HEK293 (cell line): ENCODE data around the gene CNPY2.

Source experiments
- CTCF ChIA-PET: fragments of 350-600 bp; formaldehyde crosslinking; extraction: SDS; loops from one replicate; lab custom pipeline; 2021; ENCODE audit warnings: antibody characterized with exemption; lab: Yijun Ruan, JAX
- POLR2A ChIA-PET: fragments of 300-600 bp; formaldehyde crosslinking; extraction: SDS; loops from one replicate; lab custom pipeline; 2020; ENCODE audit warnings: antibody characterized with exemption, inconsistent platforms; lab: Yijun Ruan, JAX
- H3K27ac ChIP-seq: fragments of 200-500 bp; sonication (Bioruptor generic); 2 replicates; pipeline ENCODE4 v1.5.1; 2014; ENCODE audit warnings: low read depth, low read length, control low read depth, inconsistent platforms; ENCODE audit errors: extremely low read depth
- H3K36me3 ChIP-seq, 2 experiments: fragments of 200-500 bp in 1 of 2; sonication (Bioruptor generic) in 1 of 2; 1 replicate in 1 of 2; 2 replicates in 1 of 2; pipeline ENCODE4 v1.5.1; 2014 to 2017; ENCODE audit warnings: inconsistent platforms in 2 of 2, low read length in 2 of 2; ENCODE audit not compliant: control insufficient read depth in 2 of 2, insufficient read depth in 1 of 2
- H3K4me1 ChIP-seq: fragments of 200-500 bp; sonication (Bioruptor generic); 2 replicates; pipeline ENCODE4 v1.5.1; 2014; ENCODE audit warnings: mild to moderate bottlenecking, low read length, inconsistent platforms; ENCODE audit not compliant: control insufficient read depth, insufficient read depth
- H3K4me3 ChIP-seq: 2 replicates; pipeline ENCODE4 v1.5.1; 2011; ENCODE audit warnings: low read depth, mild to moderate bottlenecking, control low read depth, low read length, moderate library complexity
- H3K9me3 ChIP-seq: fragments of 200-500 bp; sonication (Bioruptor generic); 2 replicates; pipeline ENCODE4 v1.5.1; 2014; ENCODE audit warnings: low read depth, low read length, inconsistent platforms; ENCODE audit not compliant: control insufficient read depth, insufficient read depth
- KLF1 ChIP-seq: fragments of 450-650 bp; formaldehyde crosslinking; IDR thresholded peaks from 2 replicates; pipeline ENCODE4 v1.5.1; 2016; ENCODE audit warnings: missing biosample characterization, missing genetic modification characterization
- REPIN1 ChIP-seq: fragments of 450-650 bp; formaldehyde crosslinking; IDR thresholded peaks from 2 replicates; pipeline ENCODE4 v1.5.1; 2017; ENCODE audit warnings: missing biosample characterization, missing genetic modification characterization, low read depth
- ZBTB20 ChIP-seq: fragments of 450-650 bp; formaldehyde crosslinking; IDR thresholded peaks from 2 replicates; pipeline ENCODE4 v1.5.1; 2016; ENCODE audit warnings: missing biosample characterization, missing genetic modification characterization
- ZFHX2 ChIP-seq: fragments of 450-650 bp; formaldehyde crosslinking; conservative IDR thresholded peaks from 2 replicates; pipeline ENCODE4 v1.5.1; 2016; ENCODE audit warnings: missing biosample characterization, missing genetic modification characterization
- ZFP37 ChIP-seq: fragments of 450-650 bp; formaldehyde crosslinking; IDR thresholded peaks from 2 replicates; pipeline ENCODE4 v1.5.1; 2016; ENCODE audit warnings: missing biosample characterization, missing genetic modification characterization
- ZIC2 ChIP-seq: fragments of 450-650 bp; formaldehyde crosslinking; IDR thresholded peaks from 2 replicates; pipeline ENCODE4 v1.5.1; 2016; ENCODE audit warnings: missing biosample characterization, missing genetic modification characterization
- ZNF140 ChIP-seq: fragments of 450-650 bp; formaldehyde crosslinking; IDR thresholded peaks from 2 replicates; pipeline ENCODE4 v1.5.1; 2016; ENCODE audit warnings: missing biosample characterization, missing genetic modification characterization
- ZNF248 ChIP-seq: fragments of 450-650 bp; formaldehyde crosslinking; IDR thresholded peaks from 2 replicates; pipeline ENCODE4 v1.5.1; 2017; ENCODE audit warnings: missing biosample characterization, missing genetic modification characterization
- ZNF335 ChIP-seq: fragments of 450-650 bp; formaldehyde crosslinking; conservative IDR thresholded peaks from 2 replicates; pipeline ENCODE4 v1.5.1; 2016; ENCODE audit warnings: missing biosample characterization, missing genetic modification characterization
- ZNF341 ChIP-seq: fragments of 450-650 bp; formaldehyde crosslinking; IDR thresholded peaks from 2 replicates; pipeline ENCODE4; 2016; ENCODE audit warnings: low read depth, missing biosample characterization, missing genetic modification characterization
- ZNF350 ChIP-seq: fragments of 450-650 bp; formaldehyde crosslinking; IDR thresholded peaks from 2 replicates; pipeline ENCODE4 v1.5.0; 2017; ENCODE audit warnings: missing biosample characterization, mild to moderate bottlenecking, missing genetic modification characterization
- ZNF354C ChIP-seq: fragments of 450-650 bp; formaldehyde crosslinking; IDR thresholded peaks from 2 replicates; pipeline ENCODE4 v1.5.1; 2016; ENCODE audit warnings: missing biosample characterization, missing genetic modification characterization, low read depth, borderline replicate concordance
- ZNF37A ChIP-seq: fragments of 450-650 bp; IDR thresholded peaks from 2 replicates; pipeline ENCODE4 v1.5.1; 2018; ENCODE audit warnings: missing biosample characterization, missing genetic modification characterization
- ZNF391 ChIP-seq: fragments of 450-650 bp; formaldehyde crosslinking; IDR thresholded peaks from 2 replicates; pipeline ENCODE4 v1.5.1; 2016; ENCODE audit warnings: low read depth, missing biosample characterization, missing genetic modification characterization, borderline replicate concordance
- ZNF394 ChIP-seq: fragments of 450-650 bp; formaldehyde crosslinking; IDR thresholded peaks from 2 replicates; pipeline ENCODE4 v1.5.1; 2016; ENCODE audit warnings: missing biosample characterization, missing genetic modification characterization, mild to moderate bottlenecking, moderate library complexity, borderline replicate concordance
- ZNF585B ChIP-seq: fragments of 450-650 bp; formaldehyde crosslinking; IDR thresholded peaks from 2 replicates; pipeline ENCODE4 v1.5.1; 2016; ENCODE audit warnings: missing biosample characterization, missing genetic modification characterization
- ZNF670 ChIP-seq: fragments of 450-650 bp; formaldehyde crosslinking; IDR thresholded peaks from 2 replicates; pipeline ENCODE4 v1.5.1; 2016; ENCODE audit warnings: missing biosample characterization, missing genetic modification characterization, low read depth
- ZNF791 ChIP-seq: fragments of 450-650 bp; formaldehyde crosslinking; IDR thresholded peaks from 2 replicates; pipeline ENCODE4 v1.5.1; 2016; ENCODE audit warnings: missing biosample characterization, missing genetic modification characterization
- ZSCAN4 ChIP-seq: fragments of 450-650 bp; formaldehyde crosslinking; IDR thresholded peaks from 2 replicates; pipeline ENCODE4 v1.5.1; 2017; ENCODE audit warnings: missing biosample characterization, missing genetic modification characterization
- TF ChIP-seq, protein P1 (sequence below): fragments of 450-650 bp; formaldehyde crosslinking; IDR thresholded peaks from 2 replicates; pipeline ENCODE4 v1.5.1; 2016; ENCODE audit warnings: missing biosample characterization, missing genetic modification characterization
- TF ChIP-seq, protein P2 (sequence below): fragments of 450-650 bp; formaldehyde crosslinking; IDR thresholded peaks from 2 replicates; pipeline ENCODE4 v1.5.1; 2016; ENCODE audit warnings: missing biosample characterization, missing genetic modification characterization

The CNPY2 gene

DNA sequence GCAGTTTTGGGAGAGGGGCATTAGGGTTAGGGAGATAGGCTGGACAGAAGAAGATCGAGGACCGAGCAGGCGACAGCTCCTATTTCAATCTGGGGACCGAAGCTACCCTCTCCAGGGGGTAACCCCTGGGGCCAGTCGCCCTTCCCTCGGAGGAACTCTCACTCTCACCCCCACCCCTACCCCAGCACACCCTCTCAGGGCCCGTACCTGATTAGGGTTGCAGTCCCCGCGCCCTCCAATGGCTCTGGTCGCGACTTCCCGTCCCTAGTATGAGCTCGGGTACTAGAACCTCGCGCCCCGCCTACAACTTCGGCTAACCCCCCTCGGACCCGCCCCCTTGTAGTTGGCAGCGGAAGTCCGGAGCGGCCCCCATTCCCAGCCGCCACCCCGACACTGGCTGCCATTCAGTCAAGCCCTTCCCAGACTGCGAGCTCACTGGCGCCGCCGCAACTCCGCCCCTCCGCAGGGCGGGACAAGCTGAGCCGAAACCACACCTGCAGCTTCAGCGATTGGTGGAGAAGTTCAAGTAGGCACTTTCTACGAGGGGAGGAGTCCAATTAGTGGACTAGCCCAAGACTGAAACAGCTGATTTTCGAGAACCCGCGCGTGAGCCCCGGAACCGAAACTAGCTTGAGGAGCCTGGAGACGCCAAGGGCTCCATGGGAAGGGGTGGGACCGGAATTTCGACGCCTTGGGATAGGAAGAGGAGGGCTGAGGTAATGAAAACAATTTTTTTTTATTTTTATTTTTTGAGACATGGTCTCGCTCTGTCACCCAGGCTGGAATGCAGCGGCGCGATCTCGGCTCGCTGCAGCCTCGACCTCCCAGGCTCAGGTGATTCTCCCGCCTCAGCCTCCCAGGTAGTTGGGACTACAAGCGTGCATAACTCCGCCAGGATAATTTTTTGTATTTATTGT is 44.3 kb upstream of the CNPY2 start, which contains the start of gene STAT2 (continued):
- TF ChIP-seq, protein P1, sequence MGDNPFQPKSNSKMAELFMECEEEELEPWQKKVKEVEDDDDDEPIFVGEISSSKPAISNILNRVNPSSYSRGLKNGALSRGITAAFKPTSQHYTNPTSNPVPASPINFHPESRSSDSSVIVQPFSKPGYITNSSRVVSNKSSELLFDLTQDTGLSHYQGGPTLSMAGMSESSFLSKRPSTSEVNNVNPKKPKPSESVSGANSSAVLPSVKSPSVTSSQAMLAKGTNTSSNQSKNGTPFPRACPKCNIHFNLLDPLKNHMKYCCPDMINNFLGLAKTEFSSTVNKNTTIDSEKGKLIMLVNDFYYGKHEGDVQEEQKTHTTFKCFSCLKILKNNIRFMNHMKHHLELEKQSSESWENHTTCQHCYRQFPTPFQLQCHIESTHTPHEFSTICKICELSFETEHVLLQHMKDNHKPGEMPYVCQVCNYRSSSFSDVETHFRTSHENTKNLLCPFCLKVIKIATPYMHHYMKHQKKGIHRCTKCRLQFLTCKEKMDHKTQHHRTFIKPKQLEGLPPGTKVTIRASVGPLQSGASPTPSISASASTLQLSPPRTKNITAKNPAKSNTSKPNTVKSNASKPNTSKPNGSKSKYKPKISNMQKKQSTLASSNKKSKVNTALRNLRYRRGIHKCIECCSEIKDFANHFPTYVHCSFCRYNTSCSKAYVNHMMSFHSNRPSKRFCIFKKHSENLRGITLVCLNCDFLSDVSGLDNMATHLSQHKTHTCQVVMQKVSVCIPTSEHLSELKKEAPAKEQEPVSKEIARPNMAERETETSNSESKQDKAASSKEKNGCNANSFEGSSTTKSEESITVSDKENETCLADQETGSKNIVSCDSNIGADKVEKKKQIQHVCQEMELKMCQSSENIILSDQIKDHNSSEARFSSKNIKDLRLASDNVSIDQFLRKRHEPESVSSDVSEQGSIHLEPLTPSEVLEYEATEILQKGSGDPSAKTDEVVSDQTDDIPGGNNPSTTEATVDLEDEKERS (tag by site-specific recombination), result no peak
- TF ChIP-seq, all 188 proteins: peak for 58

- Histone ChIP-seq H3K4me1 (no peaks in the 10 kb centered on the region; the same call in 1 of the 2 replicates), H3K27ac (no peak overlapping the region; the same call in 1 of the 2 replicates)
- CTCF ChIA-PET, result interaction anchor here (0.5 to 2.0 kb wide), 6 partner anchors 8 to 105 kb away, joined by 3 to 15 read pairs (median 6); partner anchors contain the start of gene CNPY2
These were observed 43.2 kb upstream of the CNPY2 start for GRCh38 chr12:56358836-56359532.

DNA sequence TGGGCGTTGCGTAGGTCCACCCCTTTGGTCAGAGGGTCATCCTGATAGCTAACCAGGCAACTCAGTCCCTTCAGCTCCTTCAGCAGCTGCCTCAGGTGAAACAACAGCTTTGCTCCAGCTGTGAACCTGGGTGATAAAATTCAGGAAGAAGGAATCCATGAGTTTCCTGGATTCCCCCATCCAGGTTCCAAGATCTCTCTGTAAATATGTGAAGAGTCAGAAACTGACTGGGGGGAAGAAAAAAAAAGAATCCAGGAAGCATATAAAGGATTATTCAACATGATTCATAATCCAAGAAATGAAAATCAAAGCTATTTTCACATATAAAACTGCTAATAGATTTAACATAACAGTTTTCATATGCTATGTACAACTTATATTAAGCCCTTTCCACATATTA is 35.5 kb upstream of the CNPY2 start:
- H3K9me3 ChIP-seq, result no peaks in the 10 kb centered on the region
- ChIA-PET CTCF (interaction anchor here (0.6 to 2.0 kb wide), 3 partner anchors 9 to 114 kb away, joined by 3 to 9 read pairs (median 4); partner anchors contain the start of gene STAT2), POLR2A (interaction anchor here (2.2 kb wide), 1 partner anchor 9 kb away, joined by 16 read pairs; the partner anchor contains the start of gene STAT2)
- H3K27ac ChIP-seq, result no peak overlapping the region
- H3K36me3 ChIP-seq, result peaks cover 34 to 82% of the 10 kb centered on the region in 2 experiments
- H3K4me3 ChIP-seq, result no peak overlapping the region
- H3K4me1 ChIP-seq, result no peaks in the 10 kb centered on the region
- TF ChIP-seq ZNF37A (tag by site-specific recombination), result no peak
- no peak for TF ChIP-seq ZFHX2 (tag by site-specific recombination)
- TF ChIP-seq ZNF394, result no peak
- TF ChIP-seq, protein P1 (tag by site-specific recombination), result no peak
- TF ChIP-seq ZNF248 (tag by site-specific recombination), result no peak
- no peak for TF ChIP-seq REPIN1 (tag by site-specific recombination)
- no peak for TF ChIP-seq ZNF670 (tag by site-specific recombination)
- no peak for TF ChIP-seq ZNF140 (tag by site-specific recombination)
- TF ChIP-seq, protein P2, sequence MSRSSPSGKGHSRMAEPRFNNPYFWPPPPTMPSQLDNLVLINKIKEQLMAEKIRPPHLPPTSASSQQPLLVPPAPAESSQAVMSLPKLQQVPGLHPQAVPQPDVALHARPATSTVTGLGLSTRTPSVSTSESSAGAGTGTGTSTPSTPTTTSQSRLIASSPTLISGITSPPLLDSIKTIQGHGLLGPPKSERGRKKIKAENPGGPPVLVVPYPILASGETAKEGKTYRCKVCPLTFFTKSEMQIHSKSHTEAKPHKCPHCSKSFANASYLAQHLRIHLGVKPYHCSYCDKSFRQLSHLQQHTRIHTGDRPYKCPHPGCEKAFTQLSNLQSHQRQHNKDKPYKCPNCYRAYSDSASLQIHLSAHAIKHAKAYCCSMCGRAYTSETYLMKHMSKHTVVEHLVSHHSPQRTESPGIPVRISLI (tag by site-specific recombination), result no peak
- no peak for TF ChIP-seq ZNF350
- no peak for TF ChIP-seq ZNF791 (tag by site-specific recombination)
- no peak for TF ChIP-seq ZNF585B (tag by site-specific recombination)
- TF ChIP-seq ZNF354C (tag by site-specific recombination), result no peak
- TF ChIP-seq KLF1 (tag by site-specific recombination), result no peak
- no peak for TF ChIP-seq ZIC2 (tag by site-specific recombination)
- TF ChIP-seq ZNF391 (tag by site-specific recombination), result no peak
- TF ChIP-seq, all 188 proteins: peak for 0

More at GRCh38 chr12:56358836-56359532, 43.2 kb upstream of the CNPY2 start:
- Histone ChIP-seq H3K9me3 (no peaks in the 10 kb centered on the region), H3K36me3 (peaks cover 7 to 24% of the 10 kb centered on the region in 2 experiments; a peak in 2 of 3 replicates), H3K4me3 (peak overlapping the region; percentile 84)
- POLR2A ChIA-PET, result interaction anchor here (0.6 to 2.8 kb wide), 23 partner anchors 10 to 276 kb away, joined by 3 to 46 read pairs (median 6); partner anchors contain the start of genes CNPY2, PAN2, RBMS2 and RNF41
- TF ChIP-seq ZBTB20 (tag by site-specific recombination) (peak; percentile 38; the same call in 1 of the 2 replicates), ZNF341 (peak; percentile 37; the same call in 1 of the 2 replicates), ZNF335 (tag by site-specific recombination) (peak; percentile 51; the same call in 1 of the 2 replicates), ZSCAN4 (no peak), ZFP37 (tag by site-specific recombination) (0 out of 2 replicates have a peak, but pooled peaks have one; percentile 44)
